ENCODE measurements around the gene CCSER2. TPM values are rescaled to one million over a fixed set of nuclear protein-coding genes. Genes with fewer than 3 reads are reported as not detected.

The CCSER2 gene
- total RNA-seq, 4 donors from 2014 or later: 60.5 to 80.6 (median 63.1) TPM

DNA sequence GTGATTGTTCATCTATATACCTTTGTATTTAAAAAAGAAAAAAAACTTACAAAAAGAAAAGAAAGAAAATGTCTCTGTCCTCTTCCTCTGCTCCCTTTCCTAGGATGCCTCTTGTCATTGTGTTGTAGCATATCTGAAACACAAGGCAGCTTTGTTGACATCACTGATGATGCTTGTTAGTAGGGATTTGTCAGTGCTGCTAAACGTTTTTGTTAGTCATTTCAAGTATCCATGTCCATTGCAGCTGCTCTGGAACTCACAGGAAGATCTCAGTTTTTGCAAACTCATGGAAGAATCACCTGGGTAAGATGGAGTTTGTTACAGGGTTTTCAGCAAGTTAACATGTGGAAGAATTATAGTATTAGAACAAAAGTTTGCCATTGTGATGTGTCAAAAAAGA is 123.6 kb downstream of the CCSER2 start:
- WGBS: 11% methylated on average over 1 of the region's 1 CpG
- no peaks in the 10 kb centered on the region for H3K9me3 ChIP-seq
- DNase-seq (ENCODE audit: extremely low spot score): no peak
- no peak for TF ChIP-seq EP300 (IDR thresholded peaks at IDR 0.05)
- peaks cover 0 to 8% (median 3%) of the 10 kb centered on the region in 4 donors for H3K36me3 ChIP-seq
- H3K27ac ChIP-seq (replicated peaks in 1 of 4): no peak overlapping the region
- no peaks in the 10 kb centered on the region for H3K27me3 ChIP-seq
- H3K4me3 ChIP-seq: no peak overlapping the region
- intact Hi-C loops (cut with DNase I): no loop called here
- no peaks in the 10 kb centered on the region for H3K4me1 ChIP-seq

DNA sequence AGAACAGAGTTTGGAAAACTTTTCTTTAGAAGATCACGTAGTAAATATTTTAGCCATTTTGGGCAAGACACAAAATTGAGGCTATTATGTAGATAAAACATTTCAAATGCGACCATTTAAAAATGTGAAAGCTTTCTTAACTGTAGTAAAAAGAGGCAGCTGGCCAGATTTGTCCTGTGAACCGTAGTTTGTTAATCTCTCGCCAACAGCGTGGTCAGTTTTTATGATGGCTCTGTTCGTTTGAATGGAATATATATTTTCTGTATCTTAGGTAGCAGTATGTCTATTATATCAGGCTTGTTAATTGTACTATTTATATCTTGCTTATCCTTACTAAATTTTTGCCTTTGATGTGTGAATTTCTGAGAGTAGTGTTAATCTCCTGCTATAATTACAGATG is 124.9 kb downstream of the CCSER2 start:
- no peaks in the 10 kb centered on the region for H3K27me3 ChIP-seq
- intact Hi-C loops (cut with DNase I): no loop called here
- no peak overlapping the region for H3K4me3 ChIP-seq
- H3K36me3 ChIP-seq: peaks cover 0 to under 1% (median 0%) of the 10 kb centered on the region in 4 donors
- WGBS: 92% methylated on average over 6 of the region's 6 CpGs
- H3K4me1 ChIP-seq: no peaks in the 10 kb centered on the region
- H3K27ac ChIP-seq (replicated peaks in 1 of 4): no peak overlapping the region
- TF ChIP-seq POLR2AphosphoS5 (IDR thresholded peaks at IDR 0.05): no peak
- TF ChIP-seq, protein P1, sequence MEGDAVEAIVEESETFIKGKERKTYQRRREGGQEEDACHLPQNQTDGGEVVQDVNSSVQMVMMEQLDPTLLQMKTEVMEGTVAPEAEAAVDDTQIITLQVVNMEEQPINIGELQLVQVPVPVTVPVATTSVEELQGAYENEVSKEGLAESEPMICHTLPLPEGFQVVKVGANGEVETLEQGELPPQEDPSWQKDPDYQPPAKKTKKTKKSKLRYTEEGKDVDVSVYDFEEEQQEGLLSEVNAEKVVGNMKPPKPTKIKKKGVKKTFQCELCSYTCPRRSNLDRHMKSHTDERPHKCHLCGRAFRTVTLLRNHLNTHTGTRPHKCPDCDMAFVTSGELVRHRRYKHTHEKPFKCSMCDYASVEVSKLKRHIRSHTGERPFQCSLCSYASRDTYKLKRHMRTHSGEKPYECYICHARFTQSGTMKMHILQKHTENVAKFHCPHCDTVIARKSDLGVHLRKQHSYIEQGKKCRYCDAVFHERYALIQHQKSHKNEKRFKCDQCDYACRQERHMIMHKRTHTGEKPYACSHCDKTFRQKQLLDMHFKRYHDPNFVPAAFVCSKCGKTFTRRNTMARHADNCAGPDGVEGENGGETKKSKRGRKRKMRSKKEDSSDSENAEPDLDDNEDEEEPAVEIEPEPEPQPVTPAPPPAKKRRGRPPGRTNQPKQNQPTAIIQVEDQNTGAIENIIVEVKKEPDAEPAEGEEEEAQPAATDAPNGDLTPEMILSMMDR (IDR thresholded peaks at IDR 0.05): no peak
- TF ChIP-seq POLR2A (IDR thresholded peaks at IDR 0.05; ENCODE audit: low read depth): no peak
- no peak for TF ChIP-seq EP300 (IDR thresholded peaks at IDR 0.05)
- no peak for DNase-seq (ENCODE audit: extremely low spot score)
- H3K9me3 ChIP-seq: no peaks in the 10 kb centered on the region

DNA sequence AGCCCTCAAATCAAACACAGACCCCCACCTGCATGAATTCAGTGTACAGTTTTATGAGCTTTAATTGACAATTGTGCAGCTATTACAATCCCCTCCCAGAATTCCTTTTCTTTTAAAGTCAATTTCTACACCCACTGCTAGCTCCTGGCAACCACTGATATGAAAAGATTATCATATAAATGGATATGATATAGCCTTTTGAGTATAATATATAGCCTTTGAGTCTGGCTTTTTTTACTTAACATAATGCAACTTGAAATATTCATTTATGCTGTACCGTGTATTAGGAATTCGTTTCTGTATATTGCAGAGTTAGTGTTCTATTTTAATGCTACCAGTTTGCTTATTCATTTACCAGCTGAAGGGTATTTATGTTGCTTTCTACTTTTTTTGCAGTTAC is 127.7 kb downstream of the CCSER2 start:
- peaks cover 0 to 9% (median 0%) of the 10 kb centered on the region in 4 donors for H3K9me3 ChIP-seq
- no peaks in the 10 kb centered on the region for H3K4me1 ChIP-seq
- no peaks in the 10 kb centered on the region for H3K27me3 ChIP-seq
- H3K4me3 ChIP-seq: no peak overlapping the region
- intact Hi-C loops (cut with DNase I): no loop called here
- H3K36me3 ChIP-seq: peaks cover 0 to 9% (median 0%) of the 10 kb centered on the region in 4 donors
- 90% methylated on average over 2 of the region's 2 CpGs for WGBS
- no peak for TF ChIP-seq POLR2AphosphoS5 (IDR thresholded peaks at IDR 0.05)
- TF ChIP-seq EP300 (IDR thresholded peaks at IDR 0.05): no peak
- H3K27ac ChIP-seq (replicated peaks in 1 of 4): no peak overlapping the region
- no peak for DNase-seq (ENCODE audit: extremely low spot score)

DNA sequence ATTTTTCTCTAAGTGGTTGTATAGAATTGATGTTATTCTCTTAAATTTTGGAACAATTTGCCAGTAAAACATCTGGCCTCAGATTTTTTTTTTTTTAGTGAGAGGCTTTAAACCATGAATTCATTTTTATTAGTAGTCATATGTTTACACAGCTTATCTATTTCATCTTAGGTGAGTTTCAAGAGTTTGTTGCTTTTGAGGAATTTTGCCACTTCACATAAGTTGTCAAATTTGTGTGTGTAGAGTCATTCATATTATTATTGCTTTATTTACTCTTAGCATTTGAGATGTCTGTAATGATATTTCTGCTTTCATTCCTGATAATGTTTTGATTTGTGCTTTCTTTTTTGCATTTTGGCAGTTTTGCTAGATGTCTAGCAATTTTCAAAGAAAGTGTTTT is 132.1 kb downstream of the CCSER2 start:
- Histone ChIP-seq H3K27me3 (no peaks in the 10 kb centered on the region), H3K36me3 (peaks cover 0 to 19% (median 4%) of the 10 kb centered on the region in 4 donors), H3K4me3 (no peak overlapping the region), H3K27ac (replicated peaks in 1 of 4) (no peak overlapping the region), H3K4me1 (peaks cover 5 to 11% (median 6%) of the 10 kb centered on the region in 4 donors), H3K9me3 (peaks cover 0 to 9% (median 0%) of the 10 kb centered on the region in 4 donors)
- DNase-seq (ENCODE audit: extremely low spot score): no peak
- intact Hi-C loops (cut with DNase I): no loop called here
- TF ChIP-seq POLR2A (IDR thresholded peaks at IDR 0.05; ENCODE audit: low read depth): no peak
- TF ChIP-seq, protein P1 (IDR thresholded peaks at IDR 0.05): no peak
- no peak for TF ChIP-seq EP300 (IDR thresholded peaks at IDR 0.05)
- TF ChIP-seq POLR2AphosphoS5 (IDR thresholded peaks at IDR 0.05): no peak

DNA sequence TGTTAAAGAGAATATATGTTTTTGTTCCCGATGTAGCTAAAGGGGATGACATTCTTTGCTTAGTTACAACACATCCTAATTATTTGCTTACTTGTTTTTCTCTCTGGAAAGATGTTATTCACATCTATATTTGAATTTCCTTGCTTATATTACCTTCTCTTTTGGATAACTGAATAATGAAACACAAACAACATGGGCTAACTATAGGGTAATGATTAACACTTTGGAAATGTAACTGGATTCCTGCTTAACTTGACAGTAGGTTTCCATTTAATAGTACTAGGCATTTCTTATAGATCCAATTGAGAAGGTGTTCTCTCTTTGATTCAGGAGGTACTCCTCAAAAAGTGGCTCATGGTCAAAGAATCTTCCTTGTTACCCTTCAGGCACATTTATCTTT is 141.1 kb downstream of the CCSER2 start:
- TF ChIP-seq POLR2AphosphoS5 (IDR thresholded peaks at IDR 0.05) (no peak), EP300 (IDR thresholded peaks at IDR 0.05) (no peak), POLR2A (IDR thresholded peaks at IDR 0.05; ENCODE audit: low read depth) (no peak)
- TF ChIP-seq, protein P1 (IDR thresholded peaks at IDR 0.05): no peak
- peaks cover 0 to 30% (median 10%) of the 10 kb centered on the region in 4 donors for H3K36me3 ChIP-seq
- DNase-seq (ENCODE audit: extremely low spot score): no peak
- H3K4me1 ChIP-seq: no peaks in the 10 kb centered on the region
- 89% methylated on average over 1 of the region's 1 CpG for WGBS
- no peaks in the 10 kb centered on the region for H3K9me3 ChIP-seq
- intact Hi-C loops (cut with DNase I): no loop called here
- H3K4me3 ChIP-seq: no peak overlapping the region
- no peak overlapping the region for H3K27ac ChIP-seq (replicated peaks in 1 of 4)
- H3K27me3 ChIP-seq: no peaks in the 10 kb centered on the region

DNA sequence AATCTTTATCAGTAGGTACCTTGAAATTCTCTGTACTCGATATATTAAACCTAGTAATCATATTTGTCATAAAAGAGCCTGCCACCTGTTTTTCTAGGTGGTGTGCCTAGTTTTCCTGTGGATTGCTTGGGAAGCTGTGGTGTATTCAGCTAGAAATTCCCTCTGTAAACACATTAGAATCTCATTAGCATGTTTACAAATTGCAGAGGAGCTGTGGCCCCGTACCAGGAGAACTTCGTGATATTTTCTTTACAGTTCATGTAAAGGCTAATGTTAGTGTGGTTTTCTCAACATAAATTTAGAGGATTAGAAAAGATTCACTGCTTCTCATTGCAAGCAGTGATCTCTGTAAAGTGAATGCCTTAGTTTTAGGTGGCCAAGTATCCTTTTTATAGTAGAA is 144.7 kb downstream of the CCSER2 start:
- intact Hi-C loops (cut with DNase I): no loop called here
- H3K27me3 ChIP-seq: no peaks in the 10 kb centered on the region
- peaks cover 0 to 2% (median under 1%) of the 10 kb centered on the region in 4 donors for H3K4me1 ChIP-seq
- peaks cover 0 to 24% (median 3%) of the 10 kb centered on the region in 4 donors for H3K36me3 ChIP-seq
- no peak overlapping the region for H3K27ac ChIP-seq (replicated peaks in 1 of 4)
- no peak for TF ChIP-seq POLR2A (IDR thresholded peaks at IDR 0.05; ENCODE audit: low read depth)
- TF ChIP-seq, protein P1 (IDR thresholded peaks at IDR 0.05): no peak
- no peak for TF ChIP-seq POLR2AphosphoS5 (IDR thresholded peaks at IDR 0.05)
- no peak for TF ChIP-seq EP300 (IDR thresholded peaks at IDR 0.05)
- WGBS: 88% methylated on average over 3 of the region's 3 CpGs
- H3K4me3 ChIP-seq: no peak overlapping the region
- no peaks in the 10 kb centered on the region for H3K9me3 ChIP-seq
- no peak for DNase-seq (ENCODE audit: extremely low spot score)

Measured in esophagus muscularis mucosa (tissue), 4 donors.